Caco-2 (cell line): ENCODE measurements around the gene GGTLC1. TPM values are rescaled to one million over a fixed set of nuclear protein-coding genes. Genes with fewer than 3 reads are reported as not detected.
"Not testable (repeated sequence)": the region's sequence is repeated elsewhere in the genome, so short reads cannot be mapped to it uniquely, and the experiment has no call there.

Experiments
- BruUV-seq: library from RNA; stranded (reverse); fragments of 400-500 nt; replicated peaks from 2 replicates; lab custom pipeline; 2021; lab: Mats Ljungman, UMichigan
- CTCF ChIA-PET: fragments of 300-600 bp; sonication (Branson Sonifier 250); formaldehyde crosslinking; loops from one replicate; lab custom pipeline; 2022; ENCODE audit warnings: antibody characterized with exemption; lab: Charles Lee
- POLR2A ChIA-PET: fragments of 300-600 bp; sonication (Branson Sonifier 250); formaldehyde crosslinking; loops from one replicate; lab custom pipeline; 2022; ENCODE audit warnings: antibody characterized with exemption; lab: Charles Lee
- DNase-seq, 2 experiments: peaks; one replicate each; pipeline versions ENCODE4 v3.0.0 to v3.0.0-alpha.2; 2020 to 2022
- H3K27me3 ChIP-seq: replicated peaks from 2 replicates; pipeline ENCODE4 v1.6.0; 2011; ENCODE audit warnings: low read length; ENCODE audit not compliant: control insufficient read depth, insufficient read depth
- H3K36me3 ChIP-seq: 2 replicates; pipeline ENCODE4 v1.5.1; 2011; ENCODE audit warnings: low read length; ENCODE audit not compliant: control insufficient read depth, insufficient read depth
- H3K4me1 ChIP-seq: fragments of 250-450 bp; sonication (Bioruptor Pico); 2 replicates; pipeline ENCODE4 v1.5.1; 2020; ENCODE audit warnings: mild to moderate bottlenecking
- H3K4me3 ChIP-seq: 2 replicates; pipeline ENCODE4 v1.5.1; 2011; ENCODE audit warnings: low read depth, mild to moderate bottlenecking, control low read depth, low read length
- H3K9me3 ChIP-seq: fragments of 250-450 bp; sonication (Bioruptor Pico); 2 replicates; pipeline ENCODE4 v1.5.1; 2020; ENCODE audit warnings: mild to moderate bottlenecking, moderate library complexity
- H3K27ac Mint-ChIP-seq: one replicate; pipeline ENCODE4 v1.8.0; 2022; ENCODE audit warnings: mixed read lengths; ENCODE audit not compliant: unreplicated experiment
- H3K27me3 Mint-ChIP-seq: one replicate; pipeline ENCODE4 v1.8.0; 2022; ENCODE audit warnings: mixed read lengths; ENCODE audit not compliant: insufficient read depth, unreplicated experiment
- H3K36me3 Mint-ChIP-seq: one replicate; pipeline ENCODE4 v1.8.0; 2022; ENCODE audit warnings: mild to moderate bottlenecking, mixed read lengths; ENCODE audit not compliant: insufficient read depth, unreplicated experiment
- H3K4me1 Mint-ChIP-seq: one replicate; pipeline ENCODE4 v1.8.0; 2022; ENCODE audit warnings: low read depth, mixed read lengths; ENCODE audit not compliant: unreplicated experiment
- H3K4me3 Mint-ChIP-seq: one replicate; pipeline ENCODE4 v1.8.0; 2022; ENCODE audit warnings: mild to moderate bottlenecking, moderate library complexity, mixed read lengths; ENCODE audit not compliant: unreplicated experiment
- H3K9me3 Mint-ChIP-seq: one replicate; pipeline ENCODE4 v1.8.0; 2022; ENCODE audit warnings: mixed read lengths; ENCODE audit not compliant: unreplicated experiment
- intact Hi-C: fragments of 100-400 bp; cut with micrococcal nuclease; formaldehyde crosslinking; loops from one replicate; pipeline ENCODE4 v1.10.0; 2022; ENCODE audit not compliant: unreplicated experiment
- total RNA-seq: library from RNA; stranded (reverse); gene quantifications from 2 replicates; pipeline ENCODE4 v1.2.3, GENCODE V29; 2022

GGTLC1 gene
- total RNA-seq, 1 experiment from 2014 or later = 0.68 TPM

GRCh38 chr20:23985066-23985789 lies 3.4 kb downstream of the GGTLC1 start:
- intact Hi-C loops, H3K9me3 ChIP-seq, DNase-seq, H3K36me3 ChIP-seq, BruUV-seq, CTCF ChIA-PET, H3K27me3 Mint-ChIP-seq, H3K4me3 Mint-ChIP-seq, H3K4me3 ChIP-seq, H3K9me3 Mint-ChIP-seq, H3K27ac Mint-ChIP-seq, H3K27me3 ChIP-seq: not testable (repeated sequence)
- Mint-ChIP-seq H3K36me3 (peaks cover 11% of the 10 kb centered on the region), H3K4me1 (peaks cover 18% of the 10 kb centered on the region)
- H3K4me1 ChIP-seq = peaks cover 20% of the 10 kb centered on the region
- POLR2A ChIA-PET = interaction anchor here (0.6 kb wide), 1 partner anchor 15 kb away, joined by 3 read pairs; no protein-coding TSS in a partner anchor

- POLR2A ChIA-PET = interaction anchor here (0.6 kb wide), 1 partner anchor 15 kb away, joined by 3 read pairs; no protein-coding TSS in a partner anchor
- DNase-seq, H3K4me3 ChIP-seq, H3K9me3 ChIP-seq, H3K9me3 Mint-ChIP-seq, H3K36me3 ChIP-seq, H3K27me3 Mint-ChIP-seq, H3K4me3 Mint-ChIP-seq, BruUV-seq, H3K27ac Mint-ChIP-seq, H3K27me3 ChIP-seq, CTCF ChIA-PET: not testable (repeated sequence)
- Mint-ChIP-seq H3K4me1 (peaks cover 22% of the 10 kb centered on the region), H3K36me3 (peaks cover 11% of the 10 kb centered on the region)
- H3K4me1 ChIP-seq = peaks cover 20% of the 10 kb centered on the region
- intact Hi-C loops = loop anchor here (5.0 kb wide), 2 partner anchors 47 to 227 kb away; no protein-coding TSS in a partner anchor
Measured at GRCh38 chr20:23984476-23985023, 4.0 kb downstream of the GGTLC1 start.

DNA sequence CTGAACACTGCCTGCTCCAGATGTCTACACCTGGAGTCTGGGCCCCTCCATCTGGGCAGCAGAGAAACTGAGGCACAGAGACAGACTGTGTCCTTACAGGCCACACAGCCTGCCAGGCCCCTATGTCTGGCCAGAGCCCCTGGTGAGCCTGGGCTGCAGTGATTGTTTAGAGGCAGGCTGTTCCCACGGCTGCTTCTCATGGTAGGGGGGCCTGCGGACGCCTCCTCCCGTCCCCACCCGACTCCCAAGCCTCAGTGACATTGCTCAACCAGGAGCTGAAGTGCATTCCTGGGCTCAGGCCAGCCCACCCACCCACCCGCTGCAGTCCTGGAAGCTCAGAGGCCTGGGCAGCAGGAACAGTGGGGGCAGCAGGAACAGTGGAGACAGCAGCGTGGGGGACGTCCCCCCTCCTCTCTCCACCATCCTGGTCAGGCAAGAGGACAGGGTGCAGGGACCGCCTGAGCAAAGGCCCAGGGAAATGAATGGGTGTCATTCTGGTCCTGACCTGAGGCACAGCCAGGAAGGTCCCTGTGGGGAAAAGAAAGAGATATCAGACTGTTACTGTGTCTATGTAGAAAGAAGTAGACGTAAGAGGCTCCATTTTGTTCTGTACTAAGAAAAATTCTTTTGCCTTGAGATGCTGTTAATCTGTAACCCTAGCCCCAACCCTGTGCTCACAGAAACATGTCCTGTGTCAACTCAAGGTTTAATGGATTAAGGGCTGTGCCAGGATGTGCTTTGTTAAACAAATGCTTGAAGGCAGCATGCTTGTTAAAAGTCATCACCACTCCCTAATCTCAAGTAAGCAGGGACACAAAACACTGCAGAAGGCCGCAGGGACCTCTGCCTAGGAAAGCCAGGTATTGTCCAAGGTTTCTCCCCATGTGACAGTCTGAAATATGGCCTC lies 6.2 kb downstream of the GGTLC1 start:
- POLR2A ChIA-PET, H3K36me3 ChIP-seq, H3K9me3 ChIP-seq, H3K4me3 ChIP-seq, CTCF ChIA-PET, H3K9me3 Mint-ChIP-seq, H3K27me3 ChIP-seq, H3K27me3 Mint-ChIP-seq: not testable (repeated sequence)
- DNase-seq = peak; percentile 83 to 90
- Mint-ChIP-seq H3K27ac (peak overlapping the region; percentile 61), H3K4me3 (peak overlapping the region; percentile 31), H3K4me1 (peaks cover 22% of the 10 kb centered on the region), H3K36me3 (peaks cover 11% of the 10 kb centered on the region)
- peaks cover 20% of the 10 kb centered on the region for H3K4me1 ChIP-seq
- intact Hi-C loops = loop anchor here (5.0 kb wide), 2 partner anchors 45 to 225 kb away; no protein-coding TSS in a partner anchor
- BruUV-seq = TSS peak; percentile 46

GRCh38 chr20:23981526-23981925 lies 7.1 kb downstream of the GGTLC1 start:
- CTCF ChIA-PET, H3K4me3 ChIP-seq, BruUV-seq, H3K36me3 ChIP-seq, H3K36me3 Mint-ChIP-seq, H3K9me3 ChIP-seq, POLR2A ChIA-PET, DNase-seq, H3K27me3 ChIP-seq, H3K27me3 Mint-ChIP-seq, H3K4me3 Mint-ChIP-seq, H3K9me3 Mint-ChIP-seq: not testable (repeated sequence)
- Mint-ChIP-seq H3K27ac (peak overlapping the region; percentile 61), H3K4me1 (peaks cover 15% of the 10 kb centered on the region)
- intact Hi-C loops = loop anchor here (5.0 kb wide), 2 partner anchors 44 to 224 kb away; no protein-coding TSS in a partner anchor
- peaks cover 20% of the 10 kb centered on the region for H3K4me1 ChIP-seq

DNA sequence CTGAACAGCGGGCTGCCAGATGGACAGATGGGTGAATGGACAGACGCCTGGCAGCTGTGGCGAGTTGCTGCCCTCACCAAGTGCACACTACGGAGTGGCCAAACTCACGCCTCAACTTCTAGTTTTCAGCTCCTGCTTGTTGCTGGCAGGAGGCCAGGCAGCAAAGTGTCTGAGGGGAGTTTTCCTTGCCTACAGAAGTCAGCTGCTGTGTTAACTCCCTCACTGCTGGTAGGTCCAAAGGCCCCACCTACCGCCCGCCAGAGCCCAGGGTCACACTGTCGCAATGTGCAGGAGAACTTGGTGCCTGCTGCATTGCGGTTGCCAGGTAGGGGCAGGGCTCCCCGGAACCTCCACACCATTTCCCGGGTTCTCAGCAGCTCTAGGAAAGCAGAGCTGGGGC lies 7.6 kb downstream of the GGTLC1 start:
- BruUV-seq, H3K9me3 Mint-ChIP-seq: not testable (repeated sequence)

DNA sequence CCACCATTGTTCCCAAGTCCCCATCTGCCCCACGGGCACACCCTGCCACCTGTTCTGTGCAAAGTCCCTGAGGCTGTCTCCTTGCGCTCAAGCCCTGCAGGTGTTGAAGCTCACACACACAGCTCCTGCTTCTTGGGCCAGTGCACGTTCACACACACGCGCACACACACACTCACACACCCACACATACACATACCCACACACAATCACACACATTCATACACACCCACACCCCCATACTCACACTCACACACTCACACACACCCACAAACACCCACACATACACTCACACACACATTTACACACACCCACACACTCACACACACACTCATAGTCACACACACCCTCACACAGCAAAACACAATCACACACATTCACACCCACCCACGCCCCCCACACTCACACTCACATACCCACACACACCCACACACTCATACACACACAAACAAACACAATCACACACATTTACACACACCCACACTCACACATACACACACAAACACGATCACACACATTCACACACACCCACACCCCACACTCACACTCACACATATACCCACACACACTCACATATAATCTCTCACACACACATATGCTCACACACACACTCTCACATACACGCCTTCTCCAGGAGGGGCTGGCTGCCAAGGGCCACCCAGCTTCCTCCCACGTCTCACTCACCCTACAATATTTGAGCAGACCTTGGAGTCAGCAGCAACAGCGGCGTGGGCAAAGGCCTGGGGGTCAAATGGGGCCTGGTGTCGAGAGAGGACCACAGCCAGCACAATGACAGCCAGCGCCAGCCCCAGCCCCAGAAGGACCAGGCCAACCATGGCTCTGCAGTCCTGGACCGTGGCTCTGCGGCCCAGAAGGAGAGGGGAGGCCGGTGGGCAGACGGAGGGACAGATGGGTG lies 8.4 kb downstream of the GGTLC1 start:
- Mint-ChIP-seq H3K27ac (peak overlapping the region; percentile 76), H3K4me1 (peaks cover 15% of the 10 kb centered on the region)
- H3K4me3 Mint-ChIP-seq, H3K36me3 ChIP-seq, H3K36me3 Mint-ChIP-seq, H3K9me3 ChIP-seq, H3K9me3 Mint-ChIP-seq, H3K27me3 ChIP-seq, H3K4me3 ChIP-seq, CTCF ChIA-PET, BruUV-seq, H3K27me3 Mint-ChIP-seq, POLR2A ChIA-PET, DNase-seq: not testable (repeated sequence)
- H3K4me1 ChIP-seq = peaks cover 20% of the 10 kb centered on the region
- intact Hi-C loops = loop anchor here (2.0 to 5.0 kb wide), 3 partner anchors 17 to 223 kb away; no protein-coding TSS in a partner anchor

More for the DNA sequence above, 7.6 kb downstream of the GGTLC1 start:
- intact Hi-C loops = loop anchor here (5.0 kb wide), 2 partner anchors 44 to 224 kb away; no protein-coding TSS in a partner anchor
- H3K4me3 Mint-ChIP-seq, CTCF ChIA-PET, H3K36me3 Mint-ChIP-seq, H3K27me3 ChIP-seq, H3K27me3 Mint-ChIP-seq, POLR2A ChIA-PET, H3K4me3 ChIP-seq, H3K36me3 ChIP-seq, H3K9me3 ChIP-seq, DNase-seq: not testable (repeated sequence)
- Mint-ChIP-seq H3K4me1 (peaks cover 15% of the 10 kb centered on the region), H3K27ac (peak overlapping the region; percentile 61)
- peaks cover 20% of the 10 kb centered on the region for H3K4me1 ChIP-seq
